Measurements from ENCODE around the gene ITGAX.

Gene ITGAX

GRCh38 chr16:31375231-31375630 lies 20.3 kb downstream of the ITGAX start:
- DNase-seq (ENCODE audit: low spot score) = no peak

- no peak for DNase-seq (ENCODE audit: low spot score)
These were observed 21.7 kb downstream of the ITGAX start for GRCh38 chr16:31376705-31377104.

- DNase-seq (ENCODE audit: low spot score) = no peak
These were observed 22.4 kb downstream of the ITGAX start for GRCh38 chr16:31377210-31377903.

- no peak for DNase-seq (ENCODE audit: low spot score)
These were observed 25.2 kb downstream of the ITGAX start for GRCh38 chr16:31380201-31380600.

GRCh38 chr16:31382485-31383161 lies 27.6 kb downstream of the ITGAX start:
- DNase-seq (ENCODE audit: low spot score) = peak; percentile 83

- no peak for DNase-seq (ENCODE audit: low spot score)
These were observed 30.7 kb downstream of the ITGAX start for GRCh38 chr16:31385680-31386079.

- DNase-seq (ENCODE audit: low spot score) = no peak
These were observed 31.4 kb downstream of the ITGAX start for GRCh38 chr16:31386157-31386984.

GRCh38 chr16:31388535-31388934 lies 33.6 kb downstream of the ITGAX start:
- no peak for DNase-seq (ENCODE audit: low spot score)

- no peak for DNase-seq (ENCODE audit: low spot score)
These were observed 35.6 kb downstream of the ITGAX start for GRCh38 chr16:31390504-31391041.

- DNase-seq (ENCODE audit: low spot score) = no peak
These were observed 38.1 kb downstream of the ITGAX start, which contains the start of gene ITGAD for GRCh38 chr16:31393056-31393455. Gene ITGAD (plus strand): TSS chr16:31393335. CDS start chr16:31393361, 26 bp downstream.

GRCh38 chr16:31395647-31396046 lies 40.7 kb downstream of the ITGAX start:
- DNase-seq (ENCODE audit: low spot score) = no peak

- DNase-seq (ENCODE audit: low spot score) = no peak
These were observed 42.2 kb downstream of the ITGAX start for GRCh38 chr16:31397096-31397660.

GRCh38 chr16:31397701-31398100 lies 42.7 kb downstream of the ITGAX start:
- DNase-seq (ENCODE audit: low spot score) = no peak

GRCh38 chr16:31400191-31400590 lies 45.2 kb downstream of the ITGAX start:
- DNase-seq (ENCODE audit: low spot score) = no peak

GRCh38 chr16:31401436-31401835 lies 46.5 kb downstream of the ITGAX start:
- DNase-seq (ENCODE audit: low spot score) = no peak

GRCh38 chr16:31402687-31403086 lies 47.7 kb downstream of the ITGAX start:
- DNase-seq (ENCODE audit: low spot score) = no peak

GRCh38 chr16:31403590-31404352 lies 48.8 kb downstream of the ITGAX start:
- DNase-seq (ENCODE audit: low spot score) = no peak

- DNase-seq (ENCODE audit: low spot score) = no peak
These were observed 49.5 kb downstream of the ITGAX start for GRCh38 chr16:31404353-31405064.

- no peak for DNase-seq (ENCODE audit: low spot score)
These were observed 52.4 kb downstream of the ITGAX start for GRCh38 chr16:31407406-31407805.

GRCh38 chr16:31409433-31409832 lies 54.5 kb downstream of the ITGAX start:
- no peak for DNase-seq (ENCODE audit: low spot score)

- no peak for DNase-seq (ENCODE audit: low spot score)
These were observed 55.1 kb downstream of the ITGAX start for GRCh38 chr16:31410082-31410481.

All from ecto neural progenitor cell (in vitro differentiated cells).